A673 (cell line): ENCODE measurements around the gene PTGDR.

Experiments used
- EZH2 ChIP-seq: fragments of 200-600 bp; sonication (generic); IDR thresholded peaks from 2 replicates; pipeline ENCODE4 v1.6.1; 2017; ENCODE audit warnings: borderline replicate concordance, low read depth, mild to moderate bottlenecking, mixed read lengths, antibody characterized with exemption, low read length; ENCODE audit not compliant: poor library complexity, severe bottlenecking
- TF ChIP-seq, protein P1 (sequence below): fragments of 300-800, 200-600 bp; sonication (generic); conservative IDR thresholded peaks from 2 replicates; pipeline ENCODE4 v1.5.1; 2017; ENCODE audit warnings: low read depth, mild to moderate bottlenecking, antibody characterized with exemption, low read length, moderate library complexity, mixed read lengths

DNA sequence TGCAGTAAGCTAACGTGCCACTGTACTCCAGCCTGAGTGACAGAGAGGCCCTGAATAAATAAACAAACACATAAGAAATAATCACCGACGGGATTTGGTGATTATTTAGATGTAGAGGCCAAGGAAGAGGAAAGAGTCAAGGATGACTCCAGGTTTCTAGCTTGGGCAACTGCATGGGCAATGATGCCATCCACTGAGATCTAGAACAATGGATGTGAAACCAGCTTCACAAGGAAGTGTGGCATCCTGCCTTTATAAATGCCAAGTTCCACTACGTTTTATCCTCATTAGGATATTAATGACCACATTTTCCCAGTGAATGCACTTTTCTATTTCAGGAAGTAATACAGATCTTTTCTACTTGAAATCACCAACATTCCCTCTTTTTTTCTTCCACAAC, 35.7 kb downstream of the PTGDR start:
- TF ChIP-seq, protein P1, sequence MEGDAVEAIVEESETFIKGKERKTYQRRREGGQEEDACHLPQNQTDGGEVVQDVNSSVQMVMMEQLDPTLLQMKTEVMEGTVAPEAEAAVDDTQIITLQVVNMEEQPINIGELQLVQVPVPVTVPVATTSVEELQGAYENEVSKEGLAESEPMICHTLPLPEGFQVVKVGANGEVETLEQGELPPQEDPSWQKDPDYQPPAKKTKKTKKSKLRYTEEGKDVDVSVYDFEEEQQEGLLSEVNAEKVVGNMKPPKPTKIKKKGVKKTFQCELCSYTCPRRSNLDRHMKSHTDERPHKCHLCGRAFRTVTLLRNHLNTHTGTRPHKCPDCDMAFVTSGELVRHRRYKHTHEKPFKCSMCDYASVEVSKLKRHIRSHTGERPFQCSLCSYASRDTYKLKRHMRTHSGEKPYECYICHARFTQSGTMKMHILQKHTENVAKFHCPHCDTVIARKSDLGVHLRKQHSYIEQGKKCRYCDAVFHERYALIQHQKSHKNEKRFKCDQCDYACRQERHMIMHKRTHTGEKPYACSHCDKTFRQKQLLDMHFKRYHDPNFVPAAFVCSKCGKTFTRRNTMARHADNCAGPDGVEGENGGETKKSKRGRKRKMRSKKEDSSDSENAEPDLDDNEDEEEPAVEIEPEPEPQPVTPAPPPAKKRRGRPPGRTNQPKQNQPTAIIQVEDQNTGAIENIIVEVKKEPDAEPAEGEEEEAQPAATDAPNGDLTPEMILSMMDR, result no peak
- no peak for TF ChIP-seq EZH2
